Choroid plexus epithelial cell (primary cell): ENCODE data around the gene SLC4A3.

Experiments
- DNase-seq: peaks from one replicate; pipeline ENCODE4 v3.0.0-alpha.2; 2010; ENCODE audit warnings: low read depth
- H3K4me3 ChIP-seq: 2 replicates; pipeline ENCODE4 v1.5.1; 2011; ENCODE audit warnings: low read depth, mild to moderate bottlenecking, control low read depth, low read length, moderate library complexity
- CTCF ChIP-seq: conservative IDR thresholded peaks from 2 replicates; pipeline ENCODE4 v1.5.1; 2011; ENCODE audit warnings: low read depth, mild to moderate bottlenecking, control low read depth, inconsistent platforms, low read length, moderate library complexity

Gene SLC4A3

GRCh38 chr2:219637842-219638185 is 10.4 kb downstream of the SLC4A3 start:
- no peak for DNase-seq
- no peak overlapping the region for H3K4me3 ChIP-seq
- TF ChIP-seq CTCF = no peak

- H3K4me3 ChIP-seq = no peak overlapping the region
- DNase-seq = no peak
- TF ChIP-seq CTCF = peak; percentile 11
Observed at GRCh38 chr2:219638217-219638947, 11.0 kb downstream of the SLC4A3 start.

GRCh38 chr2:219638948-219639755 is 11.7 kb downstream of the SLC4A3 start:
- TF ChIP-seq CTCF = no peak
- no peak for DNase-seq
- no peak overlapping the region for H3K4me3 ChIP-seq

- H3K4me3 ChIP-seq = no peak overlapping the region
- no peak for DNase-seq
- no peak for TF ChIP-seq CTCF
Observed at GRCh38 chr2:219641390-219642068, 14.1 kb downstream of the SLC4A3 start.

GRCh38 chr2:219642069-219642454 is 14.6 kb downstream of the SLC4A3 start:
- H3K4me3 ChIP-seq = no peak overlapping the region
- TF ChIP-seq CTCF = no peak
- DNase-seq = no peak

- TF ChIP-seq CTCF = peak; percentile 99
- peak; percentile 98 for DNase-seq
Observed at GRCh38 chr2:219642465-219643083, 15.1 kb downstream of the SLC4A3 start.

More at GRCh38 chr2:219642465-219643083, 15.1 kb downstream of the SLC4A3 start:
- H3K4me3 ChIP-seq = no peak overlapping the region
